Small intestine (tissue), 7 donors: ENCODE measurements around the gene COX19. TPM values are rescaled to one million over a fixed set of nuclear protein-coding genes. Genes with fewer than 3 reads are reported as not detected.
A peak's percentile ranks its signal among the peaks of the same experiment; 100 is the strongest.

Source experiments
- DNase-seq, 2 donors: peaks; one replicate each; pipeline versions ENCODE4 v3.0.0 to v3.0.0-alpha.2; 2013
- FAIRE-seq: peaks from 2 replicates; lab custom pipeline; 2012; peaks lifted over from hg19 to GRCh38; lab: Jason Lieb, UNC
- H3K27ac ChIP-seq, 3 donors: one replicate each; pipeline ENCODE4 v1.5.1; 2013; ENCODE audit warnings: low read length in 2 of 3, mild to moderate bottlenecking in 2 of 3, control low read depth in 1 of 3, inconsistent platforms in 1 of 3, low read depth in 1 of 3, moderate library complexity in 1 of 3
- H3K27me3 ChIP-seq, 3 donors: one replicate each; pipeline ENCODE4 v1.6.1; 2013; ENCODE audit warnings: low read length in 3 of 3, inconsistent platforms in 1 of 3; ENCODE audit not compliant: control insufficient read depth in 3 of 3, insufficient read depth in 3 of 3
- H3K36me3 ChIP-seq, 3 donors: one replicate each; pipeline ENCODE4 v1.6.1; 2013; ENCODE audit warnings: low read length in 3 of 3, inconsistent platforms in 1 of 3, low read depth in 1 of 3, mild to moderate bottlenecking in 1 of 3, moderate library complexity in 1 of 3; ENCODE audit not compliant: control insufficient read depth in 3 of 3, insufficient read depth in 2 of 3
- H3K4me1 ChIP-seq, 3 donors: one replicate each; pipeline ENCODE4 v1.6.1; 2013; ENCODE audit warnings: low read length in 2 of 3, inconsistent platforms in 1 of 3, low read depth in 1 of 3, mild to moderate bottlenecking in 1 of 3, moderate library complexity in 1 of 3; ENCODE audit not compliant: control insufficient read depth in 3 of 3, insufficient read depth in 2 of 3
- H3K4me3 ChIP-seq, 3 donors: one replicate each; pipeline ENCODE4 v1.5.1; 2013; ENCODE audit warnings: low read length in 3 of 3, control low read depth in 1 of 3, inconsistent platforms in 1 of 3, low read depth in 1 of 3, mild to moderate bottlenecking in 1 of 3, moderate library complexity in 1 of 3
- H3K9me3 ChIP-seq, 2 donors: one replicate each; pipeline ENCODE4 v1.6.1; 2013; ENCODE audit warnings: low read depth in 1 of 2, low read length in 1 of 2; ENCODE audit not compliant: control insufficient read depth in 2 of 2, insufficient read depth in 1 of 2
- WGBS, 3 donors: extraction: QIAGEN DNeasy Blood & Tissue Kit; methylation state at CpG; one replicate each; pipeline ENCODE4 v1.1.7; 2013; 5-methylcytosine and 5-hydroxymethylcytosine counted together
- polyA plus RNA-seq, 4 donors: library from polyadenylated mRNA; stranded (reverse) in 3 of 4; unstranded in 1 of 4; fragments of 200-250 nt in 3 of 4; fragments of 120-200 nt in 1 of 4; gene quantifications; one replicate each; pipeline versions ENCODE4 v1.2.1 to v1.2.3, GENCODE V29; 2013
- donor health status: healthy with polysubstance abuse.
- donor health status: control.
- donor health status: control.
- donor health status: Bipolar disorder and iron deficiency.
- donor health status: healthy.

The COX19 gene
- polyA plus RNA-seq, 4 donors, result 8.9 to 41.6 (median 9.8) TPM

- WGBS, 3 donors, result 81 to 88% (median 85%) methylated on average over 20 of the region's 20 CpGs
- no peak for FAIRE-seq
- no peak overlapping the region for H3K27ac ChIP-seq
Measured at GRCh38 chr7:959271-959670, 16.1 kb downstream of the COX19 start.

GRCh38 chr7:958221-959200, 16.8 kb downstream of the COX19 start:
- WGBS, 3 donors, result 84 to 85% (median 85%) methylated on average over 34 to 36 of the region's 36 CpGs
- Histone ChIP-seq H3K36me3 (no peaks in the 10 kb centered on the region), H3K27me3 (no peaks in the 10 kb centered on the region), H3K4me1 (peaks cover 0 to 7% (median 0%) of the 10 kb centered on the region in 3 donors), H3K27ac (no peak overlapping the region), H3K9me3 (peaks cover 0 to 8% of the 10 kb centered on the region in 2 donors), H3K4me3 (no peak overlapping the region)
- DNase-seq (no peak), FAIRE-seq (no peak)

More at GRCh38 chr7:959271-959670, 16.1 kb downstream of the COX19 start:
- DNase-seq, result no peak
- Histone ChIP-seq H3K4me3 (no peak overlapping the region), H3K36me3 (no peaks in the 10 kb centered on the region), H3K27me3 (no peaks in the 10 kb centered on the region), H3K4me1 (peaks cover 0 to 15% (median 0%) of the 10 kb centered on the region in 3 donors), H3K9me3 (peaks cover 0 to 8% of the 10 kb centered on the region in 2 donors)

- H3K36me3 ChIP-seq, result peaks cover 0 to 2% (median 0%) of the 10 kb centered on the region in 3 donors
- H3K9me3 ChIP-seq, result peaks cover 0 to 7% of the 10 kb centered on the region in 2 donors
- FAIRE-seq (no peak), DNase-seq (no peak)
- no peak overlapping the region for H3K27ac ChIP-seq
- no peak overlapping the region for H3K4me3 ChIP-seq
- no peaks in the 10 kb centered on the region for H3K27me3 ChIP-seq
- WGBS, 3 donors, result 84 to 89% (median 86%) methylated on average over 29 to 32 of the region's 32 CpGs
- H3K4me1 ChIP-seq, result peaks cover 0 to 9% (median 0%) of the 10 kb centered on the region in 3 donors
Measured at GRCh38 chr7:957418-958220, 17.7 kb downstream of the COX19 start.

- 79 to 89% (median 81%) methylated on average over 10 of the region's 10 CpGs for WGBS, 3 donors
- H3K4me1 ChIP-seq, result peaks cover 0 to 15% (median 0%) of the 10 kb centered on the region in 3 donors
- H3K27ac ChIP-seq, result no peak overlapping the region
- no peak overlapping the region for H3K4me3 ChIP-seq
- DNase-seq, result no peak
- no peaks in the 10 kb centered on the region for H3K9me3 ChIP-seq
- FAIRE-seq, result no peak
- no peaks in the 10 kb centered on the region for H3K27me3 ChIP-seq
- peaks cover 0 to 9% (median 0%) of the 10 kb centered on the region in 3 donors for H3K36me3 ChIP-seq
Measured at GRCh38 chr7:956031-956430, 19.3 kb downstream of the COX19 start.

GRCh38 chr7:954330-955238, 20.8 kb downstream of the COX19 start, which contains the start of gene ADAP1:
Gene ADAP1 (minus strand): TSS chr7:954680. CDS start chr7:954477, 203 bp downstream.
- Histone ChIP-seq H3K27ac (peak within 1 kb of the TSS; percentile 60 to 94 (median 76)), H3K36me3 (peaks cover 0 to 15% (median 0%) of the 10 kb centered on the region in 3 donors), H3K9me3 (no peaks in the 10 kb centered on the region), H3K27me3 (no peaks in the 10 kb centered on the region), H3K4me3 (peak within 1 kb of the TSS; percentile 35 to 90 (median 63)), H3K4me1 (peaks cover 0 to 15% (median 0%) of the 10 kb centered on the region in 3 donors)
- peak; percentile 68 to 88 for DNase-seq
- WGBS, 3 donors, result 7 to 16% (median 10%) methylated on average over 37 to 115 of the region's 115 CpGs
- no peak for FAIRE-seq

GRCh38 chr7:953547-954327, 21.6 kb downstream of the COX19 start:
- Histone ChIP-seq H3K4me1 (peaks cover 0 to 15% (median 2%) of the 10 kb centered on the region in 3 donors), H3K27ac (peak overlapping the region; percentile 60 to 94 (median 76)), H3K27me3 (no peaks in the 10 kb centered on the region), H3K9me3 (no peaks in the 10 kb centered on the region), H3K4me3 (peak overlapping the region; percentile 35 to 90 (median 63)), H3K36me3 (peaks cover 0 to 23% (median 2%) of the 10 kb centered on the region in 3 donors)
- no peak for FAIRE-seq
- 2 to 7% (median 4%) methylated on average over 43 to 78 of the region's 78 CpGs for WGBS, 3 donors
- peak; percentile 87 to 90 for DNase-seq
